ENCODE data around the gene DNAJB9.

Gene DNAJB9

DNA sequence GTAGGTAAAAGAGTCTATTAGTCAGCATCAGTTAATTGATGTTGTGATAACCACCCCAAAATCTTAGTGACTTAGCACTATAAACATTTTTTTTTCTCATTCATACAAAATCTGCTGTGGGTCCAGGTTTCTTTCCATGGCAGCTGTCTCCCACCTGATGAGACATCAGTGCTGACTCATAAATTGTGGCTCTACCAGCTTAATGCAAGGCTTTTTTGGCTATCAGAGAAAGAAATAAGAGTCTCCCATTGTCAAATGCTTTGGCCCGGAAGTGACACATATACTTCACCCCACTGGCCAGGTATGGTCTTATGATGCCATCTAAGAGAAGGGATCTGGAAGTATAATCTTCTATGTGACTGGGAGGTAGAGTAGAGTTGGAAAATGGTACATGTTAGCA, 14.5 kb downstream of the DNAJB9 start:
- TF ChIP-seq, protein P1, sequence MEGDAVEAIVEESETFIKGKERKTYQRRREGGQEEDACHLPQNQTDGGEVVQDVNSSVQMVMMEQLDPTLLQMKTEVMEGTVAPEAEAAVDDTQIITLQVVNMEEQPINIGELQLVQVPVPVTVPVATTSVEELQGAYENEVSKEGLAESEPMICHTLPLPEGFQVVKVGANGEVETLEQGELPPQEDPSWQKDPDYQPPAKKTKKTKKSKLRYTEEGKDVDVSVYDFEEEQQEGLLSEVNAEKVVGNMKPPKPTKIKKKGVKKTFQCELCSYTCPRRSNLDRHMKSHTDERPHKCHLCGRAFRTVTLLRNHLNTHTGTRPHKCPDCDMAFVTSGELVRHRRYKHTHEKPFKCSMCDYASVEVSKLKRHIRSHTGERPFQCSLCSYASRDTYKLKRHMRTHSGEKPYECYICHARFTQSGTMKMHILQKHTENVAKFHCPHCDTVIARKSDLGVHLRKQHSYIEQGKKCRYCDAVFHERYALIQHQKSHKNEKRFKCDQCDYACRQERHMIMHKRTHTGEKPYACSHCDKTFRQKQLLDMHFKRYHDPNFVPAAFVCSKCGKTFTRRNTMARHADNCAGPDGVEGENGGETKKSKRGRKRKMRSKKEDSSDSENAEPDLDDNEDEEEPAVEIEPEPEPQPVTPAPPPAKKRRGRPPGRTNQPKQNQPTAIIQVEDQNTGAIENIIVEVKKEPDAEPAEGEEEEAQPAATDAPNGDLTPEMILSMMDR (IDR thresholded peaks at IDR 0.05; ENCODE audit: insufficient read depth, low read length, poor library complexity, severe bottlenecking), result no peak
- no peak for TF ChIP-seq EZH2phosphoT487 (conservative IDR thresholded peaks at IDR 0.05; ENCODE audit: low read length)
- H3K4me3 ChIP-seq (ENCODE audit: insufficient read depth, low read length, poor library complexity, severe bottlenecking), result no peak overlapping the region
- H3K9me3 ChIP-seq (ENCODE audit: insufficient read depth, low read length), result peaks cover 13% of the 10 kb centered on the region; the same call in 1 of the 2 replicates
- H2AFZ ChIP-seq (ENCODE audit: low read depth, low read length, severe bottlenecking), result no peak overlapping the region
- no peaks in the 10 kb centered on the region for H3K79me2 ChIP-seq (ENCODE audit: insufficient read depth, low read length)
- H3K4me2 ChIP-seq (ENCODE audit: low read depth, low read length, poor library complexity, severe bottlenecking), result no peak overlapping the region
- no peak overlapping the region for H3K9ac ChIP-seq (ENCODE audit: low read length)
- no peaks in the 10 kb centered on the region for H3K27me3 ChIP-seq (ENCODE audit: low read length)
- H3F3A ChIP-seq (ENCODE audit: insufficient read depth), result no peaks in the 10 kb centered on the region
- H3K36me3 ChIP-seq (ENCODE audit: low read length), result no peaks in the 10 kb centered on the region
- no peaks in the 10 kb centered on the region for H4K20me1 ChIP-seq (ENCODE audit: low read depth, low read length)
- no peaks in the 10 kb centered on the region for H3K9me2 ChIP-seq (replicated peaks; ENCODE audit: insufficient read depth, low read length)
- H3K27ac ChIP-seq (ENCODE audit: low read depth, low read length), result no peak overlapping the region

DNA sequence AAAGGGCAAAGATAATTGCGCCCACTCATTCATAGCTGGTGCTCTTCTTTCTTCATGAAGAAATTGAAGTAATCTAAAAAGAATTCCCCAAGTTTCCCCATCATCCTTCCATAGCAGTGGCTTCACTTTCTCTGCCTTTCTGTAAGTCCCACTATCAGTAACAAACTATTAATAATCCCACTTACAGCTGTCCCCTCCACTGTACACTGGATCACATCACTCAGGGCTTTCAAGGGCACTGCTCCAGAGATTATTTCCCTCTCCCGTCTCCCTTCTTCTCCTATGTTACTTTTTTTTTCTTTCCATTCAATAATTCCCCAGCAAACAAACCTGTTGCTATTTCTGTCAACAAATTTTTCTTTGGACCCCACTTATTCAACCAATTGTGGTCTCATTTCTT, 16.2 kb downstream of the DNAJB9 start:
- H3F3A ChIP-seq (ENCODE audit: insufficient read depth), result no peaks in the 10 kb centered on the region
- no peaks in the 10 kb centered on the region for H3K27me3 ChIP-seq (ENCODE audit: low read length)
- H3K79me2 ChIP-seq (ENCODE audit: insufficient read depth, low read length), result no peaks in the 10 kb centered on the region
- no peak for TF ChIP-seq EZH2phosphoT487 (conservative IDR thresholded peaks at IDR 0.05; ENCODE audit: low read length)
- TF ChIP-seq, protein P1 (IDR thresholded peaks at IDR 0.05; ENCODE audit: insufficient read depth, low read length, poor library complexity, severe bottlenecking), result no peak
- no peaks in the 10 kb centered on the region for H3K9me2 ChIP-seq (replicated peaks; ENCODE audit: insufficient read depth, low read length)
- H3K4me3 ChIP-seq (ENCODE audit: insufficient read depth, low read length, poor library complexity, severe bottlenecking), result no peak overlapping the region
- no peaks in the 10 kb centered on the region for H4K20me1 ChIP-seq (ENCODE audit: low read depth, low read length)
- no peak overlapping the region for H2AFZ ChIP-seq (ENCODE audit: low read depth, low read length, severe bottlenecking)
- no peak overlapping the region for H3K9ac ChIP-seq (ENCODE audit: low read length)
- no peak overlapping the region for H3K27ac ChIP-seq (ENCODE audit: low read depth, low read length)
- no peaks in the 10 kb centered on the region for H3K9me3 ChIP-seq (ENCODE audit: insufficient read depth, low read length)
- H3K4me2 ChIP-seq (ENCODE audit: low read depth, low read length, poor library complexity, severe bottlenecking), result no peak overlapping the region
- H3K36me3 ChIP-seq (ENCODE audit: low read length), result no peaks in the 10 kb centered on the region

DNA sequence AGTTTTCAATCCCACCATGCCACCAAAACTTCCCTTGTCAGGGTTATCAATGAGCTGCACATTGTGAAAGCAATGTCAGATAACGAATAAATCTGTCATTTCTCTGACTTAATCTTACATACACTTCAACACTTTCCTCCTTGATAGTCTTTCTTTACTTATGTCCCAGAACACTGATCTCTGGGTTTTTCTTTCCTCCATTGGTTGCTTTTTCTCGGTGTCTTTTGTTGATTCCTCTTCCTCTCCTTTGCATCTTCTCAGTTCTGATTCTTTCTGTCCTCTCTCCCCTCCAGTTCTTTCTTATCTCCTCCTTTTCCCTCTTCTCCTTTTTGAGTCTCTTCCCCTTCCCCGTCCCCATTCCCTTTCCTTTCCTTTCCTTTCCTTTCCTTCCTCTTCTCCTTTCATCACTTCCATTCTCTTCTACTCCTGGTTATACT, 16.6 kb downstream of the DNAJB9 start:
- H3K4me3 ChIP-seq (ENCODE audit: insufficient read depth, low read length, poor library complexity, severe bottlenecking), result no peak overlapping the region
- H3K9me3 ChIP-seq (ENCODE audit: insufficient read depth, low read length), result no peaks in the 10 kb centered on the region
- H3K9me2 ChIP-seq (replicated peaks; ENCODE audit: insufficient read depth, low read length), result no peaks in the 10 kb centered on the region
- no peak overlapping the region for H3K4me2 ChIP-seq (ENCODE audit: low read depth, low read length, poor library complexity, severe bottlenecking)
- H3K27me3 ChIP-seq (ENCODE audit: low read length), result no peaks in the 10 kb centered on the region
- H3K27ac ChIP-seq (ENCODE audit: low read depth, low read length), result no peak overlapping the region
- no peaks in the 10 kb centered on the region for H3F3A ChIP-seq (ENCODE audit: insufficient read depth)
- no peaks in the 10 kb centered on the region for H3K36me3 ChIP-seq (ENCODE audit: low read length)
- no peak overlapping the region for H2AFZ ChIP-seq (ENCODE audit: low read depth, low read length, severe bottlenecking)
- no peaks in the 10 kb centered on the region for H3K79me2 ChIP-seq (ENCODE audit: insufficient read depth, low read length)
- H3K9ac ChIP-seq (ENCODE audit: low read length), result no peak overlapping the region
- TF ChIP-seq EZH2phosphoT487 (conservative IDR thresholded peaks at IDR 0.05; ENCODE audit: low read length), result no peak
- TF ChIP-seq, protein P1 (IDR thresholded peaks at IDR 0.05; ENCODE audit: insufficient read depth, low read length, poor library complexity, severe bottlenecking), result no peak
- H4K20me1 ChIP-seq (ENCODE audit: low read depth, low read length), result no peaks in the 10 kb centered on the region

All from SU-DHL-6 (cell line).